Smooth muscle cell (in vitro differentiated cells): ENCODE results near the gene DIPK2B. TPM values are rescaled to one million over a fixed set of nuclear protein-coding genes. Genes with fewer than 3 reads are reported as not detected.

Experiments
- DNase-seq: peaks from one replicate; lab custom pipeline; 2025; ENCODE audit not compliant: unreplicated experiment; lab: John Stamatoyannopoulos, UW
- H2AFZ ChIP-seq: fragments of 200-600 bp; sonication (generic); 2 replicates; pipeline ENCODE4 v1.6.0; 2016; ENCODE audit warnings: antibody characterized with exemption, low read depth, mild to moderate bottlenecking
- H3F3A ChIP-seq: fragments of 200-600 bp; sonication (generic); 2 replicates; pipeline ENCODE4 v1.6.0; 2017; ENCODE audit warnings: antibody characterized with exemption, low read depth
- H3K27ac ChIP-seq: fragments of 200-600 bp; sonication (generic); 2 replicates; pipeline ENCODE4 v1.5.1; 2016; ENCODE audit warnings: low read depth, mild to moderate bottlenecking
- H3K27me3 ChIP-seq: fragments of 200-600 bp; sonication (generic); 2 replicates; pipeline ENCODE4 v1.6.1; 2016; ENCODE audit warnings: low read depth, mild to moderate bottlenecking
- H3K36me3 ChIP-seq: fragments of 200-600 bp; sonication (generic); 2 replicates; pipeline ENCODE4 v1.5.1; 2016; ENCODE audit warnings: low read depth
- H3K4me1 ChIP-seq: fragments of 200-600 bp; sonication (generic); 2 replicates; pipeline ENCODE4 v1.5.1; 2016; ENCODE audit warnings: low read depth
- H3K4me2 ChIP-seq: fragments of 200-600 bp; sonication (generic); 2 replicates; pipeline ENCODE4 v1.6.0; 2016; ENCODE audit warnings: mild to moderate bottlenecking
- H3K4me3 ChIP-seq: fragments of 200-600 bp; sonication (generic); 2 replicates; pipeline ENCODE4 v1.5.1; 2016; ENCODE audit warnings: mild to moderate bottlenecking
- H3K79me2 ChIP-seq: fragments of 200-600 bp; sonication (generic); 2 replicates; pipeline ENCODE4 v1.6.0; 2016; ENCODE audit warnings: low read depth, mild to moderate bottlenecking
- H3K9ac ChIP-seq: fragments of 200-600 bp; sonication (generic); 2 replicates; pipeline ENCODE4 v1.6.0; 2016; ENCODE audit warnings: low read depth
- H3K9me3 ChIP-seq: fragments of 200-600 bp; sonication (generic); replicated peaks from 2 replicates; pipeline ENCODE4 v1.5.1; 2016; ENCODE audit warnings: low read depth
- H4K20me1 ChIP-seq: fragments of 200-600 bp; sonication (generic); 2 replicates; pipeline ENCODE4 v1.6.0; 2016; ENCODE audit warnings: low read depth
- CTCF ChIP-seq: fragments of 200-600 bp; sonication (generic); IDR thresholded peaks from 2 replicates; pipeline ENCODE4 v1.5.1; 2017; ENCODE audit warnings: borderline replicate concordance, mild to moderate bottlenecking, antibody characterized with exemption; ENCODE audit not compliant: insufficient read depth, poor library complexity, severe bottlenecking
- WGBS: methylation state at CpG from one replicate; pipeline ENCODE4 v1.1.7; 2016; ENCODE audit warnings: low lambda C conversion rate; 5-methylcytosine and 5-hydroxymethylcytosine counted together
- polyA plus RNA-seq: library from polyadenylated mRNA; unstranded; fragments of >200 nt; fragmentation: Nextera tagmentation; extraction: Ambion mirVana; gene quantifications from 2 replicates; pipeline ENCODE4 v1.2.1, GENCODE V29; 2016
- total RNA-seq: library from RNA; depleted of rRNA; stranded (reverse); fragments of >200 nt; gene quantifications from 2 replicates; pipeline ENCODE4 v1.2.3, GENCODE V29; 2014

Gene DIPK2B
- not detected in 2 replicates for total RNA-seq
- not detected in 2 replicates for polyA plus RNA-seq

- Histone ChIP-seq H2AFZ (no peak within 1 kb of the TSS), H3K4me3 (no peak within 1 kb of the TSS), H3K9ac (no peak within 1 kb of the TSS), H4K20me1 (no peaks in the 10 kb centered on the region), H3K4me2 (no peak within 1 kb of the TSS), H3K9me3 (no peaks in the 10 kb centered on the region), H3K36me3 (no peaks in the 10 kb centered on the region), H3K79me2 (no peaks in the 10 kb centered on the region), H3F3A (no peaks in the 10 kb centered on the region), H3K27ac (no peak within 1 kb of the TSS), H3K27me3 (no peaks in the 10 kb centered on the region), H3K4me1 (no peaks in the 10 kb centered on the region)
- DNase-seq = no peak
- no peak for TF ChIP-seq CTCF
- WGBS = 79% methylated on average over 9 of the region's 9 CpGs
These were observed at the start of gene DIPK2B for GRCh38 chrX:45200741-45201234. TSS of gene DIPK2B (minus strand) at chrX:45200876. CDS start at chrX:45200826, 50 bp downstream.

- Histone ChIP-seq H3F3A (no peaks in the 10 kb centered on the region), H3K9me3 (no peaks in the 10 kb centered on the region), H3K36me3 (no peaks in the 10 kb centered on the region), H3K4me1 (no peaks in the 10 kb centered on the region), H3K79me2 (no peaks in the 10 kb centered on the region), H3K4me2 (no peak overlapping the region), H3K9ac (no peak overlapping the region), H3K4me3 (no peak overlapping the region), H3K27ac (no peak overlapping the region), H2AFZ (no peak overlapping the region), H3K27me3 (no peaks in the 10 kb centered on the region), H4K20me1 (no peaks in the 10 kb centered on the region)
- no peak for DNase-seq
- no peak for TF ChIP-seq CTCF
- 65% methylated on average over 4 of the region's 4 CpGs for WGBS
These were observed 39.6 kb upstream of the DIPK2B start for GRCh38 chrX:45240301-45240700.

GRCh38 chrX:45238489-45238888, 37.8 kb upstream of the DIPK2B start:
- no peaks in the 10 kb centered on the region for H3K4me1 ChIP-seq
- H3K9me3 ChIP-seq = no peaks in the 10 kb centered on the region
- H3K4me3 ChIP-seq = no peak overlapping the region
- DNase-seq = no peak
- no peak overlapping the region for H3K9ac ChIP-seq
- no peak overlapping the region for H2AFZ ChIP-seq
- H3K36me3 ChIP-seq = no peaks in the 10 kb centered on the region
- no peak overlapping the region for H3K4me2 ChIP-seq
- no peaks in the 10 kb centered on the region for H3F3A ChIP-seq
- WGBS = 68% methylated on average over 1 of the region's 1 CpG
- H3K79me2 ChIP-seq = no peaks in the 10 kb centered on the region
- no peaks in the 10 kb centered on the region for H4K20me1 ChIP-seq
- H3K27me3 ChIP-seq = no peaks in the 10 kb centered on the region
- TF ChIP-seq CTCF = no peak
- no peak overlapping the region for H3K27ac ChIP-seq

GRCh38 chrX:45233531-45233930, 32.9 kb upstream of the DIPK2B start:
- WGBS = 42% methylated on average over 2 of the region's 2 CpGs

More at GRCh38 chrX:45233531-45233930, 32.9 kb upstream of the DIPK2B start:
- no peak for TF ChIP-seq CTCF
- H3K4me1 ChIP-seq = no peaks in the 10 kb centered on the region
- no peak overlapping the region for H2AFZ ChIP-seq
- H3K9ac ChIP-seq = no peak overlapping the region
- no peaks in the 10 kb centered on the region for H3K9me3 ChIP-seq
- no peaks in the 10 kb centered on the region for H3K79me2 ChIP-seq
- H3K4me2 ChIP-seq = no peak overlapping the region
- H3K27me3 ChIP-seq = no peaks in the 10 kb centered on the region
- no peak for DNase-seq
- no peaks in the 10 kb centered on the region for H3K36me3 ChIP-seq
- H4K20me1 ChIP-seq = no peaks in the 10 kb centered on the region
- no peak overlapping the region for H3K4me3 ChIP-seq
- H3F3A ChIP-seq = no peaks in the 10 kb centered on the region
- H3K27ac ChIP-seq = no peak overlapping the region
